Gastroesophageal sphincter (tissue), 3 donors: ENCODE measurements around the gene PGBD5.

Experiments used
- EP300 ChIP-seq: sonication (generic); formaldehyde crosslinking; IDR thresholded peaks from one replicate; pipeline ENCODE4 v1.6.1; 2017; ENCODE audit warnings: antibody characterized with exemption, mild to moderate bottlenecking
- POLR2AphosphoS5 ChIP-seq: sonication (generic); formaldehyde crosslinking; IDR thresholded peaks from one replicate; pipeline ENCODE4 v1.6.1; 2017; ENCODE audit warnings: antibody characterized with exemption
- TF ChIP-seq, protein P1 (sequence below), 4 experiments: fragments of 200-600 bp in 2 of 4; fragments of 450-650 bp in 2 of 4; sonication (generic) in 1 of 4; IDR thresholded peaks; one replicate each; pipeline ENCODE4 v1.5.1; 2017 to 2019; ENCODE audit warnings: antibody characterized with exemption in 4 of 4, mild to moderate bottlenecking in 2 of 4, moderate library complexity in 2 of 4

DNA sequence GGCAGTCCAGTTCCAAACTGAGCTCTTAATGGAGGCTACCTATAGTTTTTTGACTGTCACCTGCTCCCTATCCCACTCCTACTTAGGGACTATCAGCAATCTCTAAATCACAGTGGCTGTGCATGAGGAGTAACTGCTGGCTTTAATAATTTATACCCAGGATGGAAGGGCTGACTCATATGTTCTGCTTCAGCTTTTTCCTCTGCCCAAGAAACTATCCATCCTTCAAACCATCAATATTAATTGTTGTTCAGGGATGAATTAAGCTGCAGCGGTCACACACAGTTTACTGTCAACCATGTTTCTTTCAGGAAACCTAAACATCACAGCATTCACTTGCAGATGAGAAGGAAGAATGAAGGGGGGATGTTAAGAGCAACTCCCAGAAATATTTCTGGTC is 9.0 kb upstream of the PGBD5 start:
- TF ChIP-seq, protein P1, sequence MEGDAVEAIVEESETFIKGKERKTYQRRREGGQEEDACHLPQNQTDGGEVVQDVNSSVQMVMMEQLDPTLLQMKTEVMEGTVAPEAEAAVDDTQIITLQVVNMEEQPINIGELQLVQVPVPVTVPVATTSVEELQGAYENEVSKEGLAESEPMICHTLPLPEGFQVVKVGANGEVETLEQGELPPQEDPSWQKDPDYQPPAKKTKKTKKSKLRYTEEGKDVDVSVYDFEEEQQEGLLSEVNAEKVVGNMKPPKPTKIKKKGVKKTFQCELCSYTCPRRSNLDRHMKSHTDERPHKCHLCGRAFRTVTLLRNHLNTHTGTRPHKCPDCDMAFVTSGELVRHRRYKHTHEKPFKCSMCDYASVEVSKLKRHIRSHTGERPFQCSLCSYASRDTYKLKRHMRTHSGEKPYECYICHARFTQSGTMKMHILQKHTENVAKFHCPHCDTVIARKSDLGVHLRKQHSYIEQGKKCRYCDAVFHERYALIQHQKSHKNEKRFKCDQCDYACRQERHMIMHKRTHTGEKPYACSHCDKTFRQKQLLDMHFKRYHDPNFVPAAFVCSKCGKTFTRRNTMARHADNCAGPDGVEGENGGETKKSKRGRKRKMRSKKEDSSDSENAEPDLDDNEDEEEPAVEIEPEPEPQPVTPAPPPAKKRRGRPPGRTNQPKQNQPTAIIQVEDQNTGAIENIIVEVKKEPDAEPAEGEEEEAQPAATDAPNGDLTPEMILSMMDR (IDR thresholded peaks at IDR 0.05) = no peak
- TF ChIP-seq POLR2AphosphoS5 = no peak
- TF ChIP-seq EP300 = no peak
